Effector CD4-positive, alpha-beta T cell (primary cell): ENCODE measurements around the gene NOX5.
"Not testable (repeated sequence)": the region's sequence is repeated elsewhere in the genome, so short reads cannot be mapped to it uniquely, and the experiment has no call there.

Source experiments
- DNase-seq: peaks from one replicate; pipeline ENCODE4 v3.0.0-alpha.2; 2020

Gene NOX5

DNA sequence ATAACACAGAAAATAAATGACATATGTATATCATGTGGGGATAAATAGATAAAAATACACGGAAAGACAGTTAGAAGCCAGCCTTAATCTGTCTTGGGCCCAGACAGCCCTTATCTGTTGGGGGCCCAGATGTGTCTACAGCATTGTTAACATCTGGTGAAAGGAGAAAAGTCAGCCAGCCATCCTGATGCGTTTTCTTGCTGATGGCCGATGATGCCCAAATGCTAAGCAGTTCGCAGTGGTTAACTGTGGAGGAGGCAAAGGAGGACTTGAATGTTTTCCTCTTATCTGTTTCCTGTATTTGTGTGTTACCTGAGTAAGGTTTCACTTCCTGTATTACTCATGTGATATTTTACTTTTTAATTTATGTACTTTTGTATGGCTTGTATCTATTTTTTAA is 46.2 kb downstream of the NOX5 start:
- DNase-seq: no peak

DNA sequence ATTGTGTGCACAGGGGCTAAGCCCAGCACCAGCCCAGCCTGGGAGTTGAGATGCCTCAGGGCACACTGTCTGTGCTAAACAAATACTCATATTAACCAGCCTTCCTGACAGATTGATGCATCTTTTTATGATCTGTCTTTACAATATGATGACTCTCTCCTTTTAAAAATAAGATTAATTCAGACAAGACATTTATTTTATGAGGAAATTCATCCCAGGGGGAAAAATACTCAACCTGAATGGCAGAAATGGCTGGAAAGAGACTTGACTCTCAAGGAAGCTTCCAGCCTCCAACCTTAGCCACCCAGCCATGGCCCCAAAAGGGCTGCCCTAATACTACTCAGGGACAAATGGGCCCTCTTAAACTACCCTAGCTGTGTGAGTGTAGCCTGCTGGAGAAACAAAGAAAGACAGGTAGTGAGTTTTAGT is 46.9 kb downstream of the NOX5 start:
- DNase-seq: no peak

DNA sequence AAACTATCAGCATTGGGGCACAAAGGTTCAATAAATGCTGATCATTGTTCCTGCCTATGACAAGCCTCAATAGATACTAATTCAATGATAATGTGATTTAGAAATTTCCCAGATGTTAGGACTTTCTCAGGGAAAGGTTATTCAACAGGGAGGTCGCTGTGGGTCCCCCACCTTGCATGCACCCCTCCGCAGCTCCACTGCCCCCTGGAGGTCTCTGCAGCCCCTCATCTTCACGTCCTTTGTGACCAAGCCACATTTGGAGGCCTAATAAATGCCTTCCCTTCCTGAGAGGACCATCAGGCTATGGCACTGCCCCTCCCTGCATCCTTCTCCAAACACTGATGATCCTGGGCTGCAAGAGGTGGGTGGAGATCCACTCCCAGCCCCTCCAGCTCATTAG is 50.2 kb downstream of the NOX5 start:
- DNase-seq: no peak

- no peak for DNase-seq
Observed at GRCh38 chr15:69066007-69066995, 51.8 kb downstream of the NOX5 start.

DNA sequence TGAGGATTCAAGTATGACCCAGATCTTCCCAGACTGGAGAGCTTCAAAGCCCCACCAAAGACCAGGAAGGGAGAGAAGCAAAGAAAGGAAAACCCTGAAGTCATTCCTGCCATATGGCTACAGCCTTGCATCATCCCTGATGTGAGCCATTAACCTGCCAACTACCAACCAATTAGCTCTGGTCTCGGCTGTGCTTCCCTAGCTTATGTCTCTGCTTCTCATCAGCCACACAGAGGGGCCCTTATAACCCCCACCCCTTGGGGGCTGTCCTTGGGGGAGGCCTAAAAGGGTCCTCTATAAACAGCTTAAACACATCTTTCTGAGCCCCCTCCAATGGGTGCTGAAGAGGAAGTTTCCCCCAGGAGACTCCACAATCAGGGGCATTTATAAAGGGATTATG is 52.8 kb downstream of the NOX5 start:
- no peak for DNase-seq

DNA sequence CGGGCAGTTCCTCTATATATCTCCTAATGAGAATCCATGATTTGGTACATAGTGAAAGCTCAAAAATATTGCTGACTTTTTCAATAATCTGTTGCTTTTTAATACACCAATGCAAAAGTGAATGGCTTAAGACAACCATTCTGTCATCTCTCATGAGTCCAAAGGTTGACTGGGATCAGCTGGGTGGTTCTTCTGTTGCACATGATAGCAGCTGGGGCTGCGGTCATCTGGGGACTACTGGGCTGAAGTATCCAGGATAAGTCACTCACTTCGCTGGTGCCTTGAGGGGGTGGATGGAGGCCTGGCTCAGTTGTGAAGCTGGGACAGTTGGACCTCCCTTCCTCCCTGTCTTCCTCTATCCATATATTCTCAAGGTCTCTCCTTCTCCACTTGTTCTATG is 53.7 kb downstream of the NOX5 start:
- DNase-seq: no peak

DNA sequence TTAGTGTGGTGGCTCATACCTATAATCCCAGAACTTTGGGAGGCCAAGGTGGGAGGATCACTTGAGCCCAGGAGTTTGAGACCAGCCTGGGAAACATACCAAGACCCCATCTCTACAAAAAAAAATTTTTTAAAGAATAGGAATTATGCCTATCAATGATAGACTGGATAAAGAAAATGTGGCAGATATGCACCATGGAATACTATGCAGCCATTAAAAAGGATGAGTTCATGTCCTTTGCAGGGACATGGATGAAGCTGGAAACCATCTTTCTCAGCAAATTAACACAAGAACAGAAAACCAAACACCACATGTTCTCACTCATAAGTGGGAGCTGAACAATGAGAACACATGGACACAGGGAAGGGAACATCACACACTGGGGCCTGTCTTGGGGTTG is 54.8 kb downstream of the NOX5 start:
- DNase-seq: not testable (repeated sequence)

DNA sequence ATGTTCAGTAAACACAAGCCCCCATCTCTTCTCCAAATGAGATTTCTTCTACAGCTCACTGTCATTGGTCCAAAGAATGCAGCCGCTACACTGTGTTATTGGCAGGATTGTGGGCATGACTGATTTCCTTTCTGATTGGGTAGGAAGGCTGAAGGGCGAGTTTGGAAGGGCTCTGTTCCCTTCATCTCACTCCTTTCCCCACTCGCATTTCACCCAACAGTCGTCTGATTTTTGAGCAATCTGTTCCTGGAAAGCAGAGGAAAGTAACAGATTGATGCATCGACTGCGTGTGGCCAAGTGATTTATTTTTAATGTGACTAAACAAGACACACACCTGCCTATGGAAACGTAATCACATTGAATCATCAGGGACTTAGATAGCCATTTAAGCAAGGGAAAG is 55.5 kb downstream of the NOX5 start:
- no peak for DNase-seq

DNA sequence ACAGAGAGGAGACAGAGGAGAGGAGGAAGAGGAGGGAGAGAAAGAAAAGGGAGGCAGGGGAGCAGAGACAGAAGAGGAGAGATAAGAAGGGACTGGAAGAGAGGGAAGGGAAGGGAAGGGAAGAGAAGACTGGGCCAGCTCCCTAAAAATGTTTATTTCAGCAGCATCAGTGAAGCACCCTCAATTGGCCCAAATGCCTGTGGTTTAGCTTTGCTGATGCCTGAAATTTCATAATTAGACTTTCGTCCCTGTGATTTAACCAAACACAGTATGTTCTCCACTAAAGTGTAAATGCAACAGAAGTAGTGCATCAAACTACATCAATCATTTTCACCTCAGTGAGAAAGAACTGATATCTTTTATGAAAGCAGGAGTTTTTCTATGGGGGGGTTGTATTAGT is 55.9 kb downstream of the NOX5 start:
- DNase-seq: no peak

- DNase-seq: no peak
Observed at GRCh38 chr15:69071260-69071659, 56.8 kb downstream of the NOX5 start.

GRCh38 chr15:69072906-69073305 is 58.4 kb downstream of the NOX5 start:
- DNase-seq: no peak

- no peak for DNase-seq
Observed at GRCh38 chr15:69074001-69074842, 59.7 kb downstream of the NOX5 start.

DNA sequence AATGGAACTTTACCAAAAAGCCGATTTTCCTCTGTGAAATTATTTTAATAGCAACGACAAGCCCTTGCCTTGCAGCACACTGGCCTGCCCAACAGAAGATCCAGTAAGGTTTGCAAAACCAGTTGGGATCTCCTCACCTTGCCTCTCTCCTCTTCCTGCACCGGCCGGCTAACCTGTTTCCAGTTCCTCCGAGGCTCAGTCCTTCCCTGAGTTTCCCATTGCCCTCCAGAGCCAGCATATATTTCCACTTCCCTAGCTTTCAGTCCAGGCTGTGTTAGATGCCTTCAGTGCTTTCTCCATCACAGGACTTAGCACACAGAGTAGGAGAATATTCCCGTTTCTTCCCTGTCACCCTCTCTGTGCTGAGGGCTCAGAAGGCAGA is 60.3 kb downstream of the NOX5 start:
- no peak for DNase-seq

GRCh38 chr15:69075440-69075839 is 60.9 kb downstream of the NOX5 start:
- no peak for DNase-seq

- no peak for DNase-seq
Observed at GRCh38 chr15:69076756-69077155, 62.3 kb downstream of the NOX5 start.

- DNase-seq: no peak
Observed at GRCh38 chr15:69078638-69079037, 64.1 kb downstream of the NOX5 start.

- DNase-seq: no peak
Observed at GRCh38 chr15:69080295-69081248, 66.1 kb downstream of the NOX5 start.

- DNase-seq: no peak
Observed at GRCh38 chr15:69081310-69082004, 67.0 kb downstream of the NOX5 start.

DNA sequence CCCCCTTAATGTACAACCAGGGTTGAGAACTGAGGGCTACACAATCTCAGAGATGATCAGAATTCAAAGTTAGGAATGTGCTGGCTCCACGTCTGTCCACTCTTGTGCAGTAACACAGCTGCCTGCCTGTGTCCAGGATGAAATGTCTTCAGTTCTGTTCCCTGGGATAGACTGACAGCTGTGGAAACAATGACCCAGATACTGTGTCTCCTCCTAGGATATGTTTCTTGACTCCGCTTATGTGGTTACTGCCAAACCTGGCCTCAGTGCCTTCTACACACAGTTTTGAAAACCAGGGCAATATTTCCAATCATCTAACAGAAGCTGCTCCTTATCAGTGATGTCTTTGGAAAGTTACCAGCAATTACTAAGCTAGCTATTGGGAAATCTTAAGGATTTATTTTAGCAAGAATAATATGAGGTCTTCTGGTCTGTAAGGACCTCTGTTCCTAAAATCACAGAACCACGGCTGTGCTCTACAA is 67.6 kb downstream of the NOX5 start:
- no peak for DNase-seq

- DNase-seq: no peak
Observed at GRCh38 chr15:69082554-69082953, 68.1 kb downstream of the NOX5 start.

GRCh38 chr15:69084404-69085030 is 70.0 kb downstream of the NOX5 start:
- DNase-seq: no peak
